Endothelial cell of umbilical vein (primary cell): ENCODE measurements around the gene GRAMD2B.
"Not testable (repeated sequence)": the region's sequence is repeated elsewhere in the genome, so short reads cannot be mapped to it uniquely, and the experiment has no call there.

ENCODE experiments used
- EZH2 ChIP-seq: IDR thresholded peaks from 2 replicates; pipeline ENCODE4 v1.6.1; 2012; ENCODE audit warnings: borderline replicate concordance, low read depth, mild to moderate bottlenecking, moderate library complexity, low read length, inconsistent platforms; ENCODE audit not compliant: severe bottlenecking
- GATA2 ChIP-seq: IDR thresholded peaks from 2 replicates; pipeline ENCODE4 v1.7.0; 2011; ENCODE audit warnings: low read depth, mild to moderate bottlenecking, moderate library complexity, mixed read lengths, low read length; ENCODE audit not compliant: insufficient read length, insufficient read depth
- JUN ChIP-seq: IDR thresholded peaks from 2 replicates; pipeline ENCODE4 v1.6.1; 2011; ENCODE audit warnings: borderline replicate concordance, low read depth; ENCODE audit not compliant: insufficient read length, insufficient read depth
- MYC ChIP-seq: IDR thresholded peaks from one replicate; pipeline ENCODE4 v1.6.1; 2011; ENCODE audit warnings: mild to moderate bottlenecking, low read depth, low read length
- POLR2A ChIP-seq: IDR thresholded peaks from 2 replicates; pipeline ENCODE4 v1.6.1; 2012; ENCODE audit warnings: low read depth, mild to moderate bottlenecking, control low read depth, low read length
- POLR2AphosphoS5 ChIP-seq: IDR thresholded peaks from 2 replicates; pipeline ENCODE4 v1.6.1; 2012; ENCODE audit warnings: low read depth, mild to moderate bottlenecking, control low read depth, low read length, moderate library complexity; ENCODE audit not compliant: insufficient read depth
- TF ChIP-seq, protein P1 (sequence below): IDR thresholded peaks from 2 replicates; pipeline ENCODE4 v1.6.1; 2011; ENCODE audit not compliant: insufficient read depth, insufficient read length
- TF ChIP-seq, protein P2 (sequence below), 2 donors: IDR thresholded peaks; 1 replicate in 1 of 2; 2 replicates in 1 of 2; pipeline ENCODE4 v1.5.1; 2011; ENCODE audit warnings: low read length in 2 of 2, mild to moderate bottlenecking in 2 of 2, moderate library complexity in 2 of 2, control low read depth in 1 of 2, inconsistent platforms in 1 of 2, low read depth in 1 of 2; ENCODE audit not compliant: insufficient read depth in 1 of 2; ENCODE audit errors: extremely low read depth in 1 of 2

DNA sequence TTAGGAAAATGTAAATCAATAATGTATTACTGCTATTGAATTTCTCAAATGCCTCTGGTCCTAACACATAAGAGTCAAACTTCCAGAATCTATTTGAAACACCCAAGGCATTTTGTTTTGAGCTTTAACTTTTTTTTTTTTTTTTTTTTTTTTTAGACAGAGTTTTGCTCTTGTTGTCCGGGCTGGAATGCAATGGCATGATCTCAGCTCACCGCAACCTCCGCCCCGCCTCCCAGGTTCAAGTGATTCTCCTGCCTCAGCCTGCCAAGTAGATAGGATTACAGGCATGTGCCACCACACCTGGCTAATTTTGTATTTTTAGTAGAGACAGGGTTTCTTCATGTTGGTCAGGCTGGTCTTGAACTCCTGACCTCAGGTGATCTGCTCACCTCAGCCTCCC is 96.0 kb downstream of the GRAMD2B start:
- TF ChIP-seq, protein P1, sequence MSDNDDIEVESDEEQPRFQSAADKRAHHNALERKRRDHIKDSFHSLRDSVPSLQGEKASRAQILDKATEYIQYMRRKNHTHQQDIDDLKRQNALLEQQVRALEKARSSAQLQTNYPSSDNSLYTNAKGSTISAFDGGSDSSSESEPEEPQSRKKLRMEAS, result not testable (repeated sequence)
- not testable (repeated sequence) for TF ChIP-seq POLR2A, POLR2AphosphoS5, GATA2, JUN, EZH2, MYC
- TF ChIP-seq, protein P2, sequence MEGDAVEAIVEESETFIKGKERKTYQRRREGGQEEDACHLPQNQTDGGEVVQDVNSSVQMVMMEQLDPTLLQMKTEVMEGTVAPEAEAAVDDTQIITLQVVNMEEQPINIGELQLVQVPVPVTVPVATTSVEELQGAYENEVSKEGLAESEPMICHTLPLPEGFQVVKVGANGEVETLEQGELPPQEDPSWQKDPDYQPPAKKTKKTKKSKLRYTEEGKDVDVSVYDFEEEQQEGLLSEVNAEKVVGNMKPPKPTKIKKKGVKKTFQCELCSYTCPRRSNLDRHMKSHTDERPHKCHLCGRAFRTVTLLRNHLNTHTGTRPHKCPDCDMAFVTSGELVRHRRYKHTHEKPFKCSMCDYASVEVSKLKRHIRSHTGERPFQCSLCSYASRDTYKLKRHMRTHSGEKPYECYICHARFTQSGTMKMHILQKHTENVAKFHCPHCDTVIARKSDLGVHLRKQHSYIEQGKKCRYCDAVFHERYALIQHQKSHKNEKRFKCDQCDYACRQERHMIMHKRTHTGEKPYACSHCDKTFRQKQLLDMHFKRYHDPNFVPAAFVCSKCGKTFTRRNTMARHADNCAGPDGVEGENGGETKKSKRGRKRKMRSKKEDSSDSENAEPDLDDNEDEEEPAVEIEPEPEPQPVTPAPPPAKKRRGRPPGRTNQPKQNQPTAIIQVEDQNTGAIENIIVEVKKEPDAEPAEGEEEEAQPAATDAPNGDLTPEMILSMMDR (IDR thresholded peaks at IDR 0.05; ENCODE audit: extremely low read depth in 1 of 2, insufficient read depth in 1 of 2, low read depth in 1 of 2, low read length in 2 of 2), result not testable (repeated sequence)
